KMS-11 (cell line): Measurements from ENCODE around the gene PKDCC.

Experiments
- H2AFZ ChIP-seq: fragments of 200-600 bp; sonication (generic); 2 replicates; pipeline ENCODE4 v1.6.1; 2016; ENCODE audit warnings: antibody characterized with exemption, mixed run types, low read depth
- H3K27ac ChIP-seq: fragments of 200-600 bp; sonication (generic); 2 replicates; pipeline ENCODE4 v1.6.1; 2016; ENCODE audit warnings: mild to moderate bottlenecking, mixed run types
- H3K27me3 ChIP-seq: fragments of 200-600 bp; sonication (generic); 2 replicates; pipeline ENCODE4 v1.6.1; 2017; ENCODE audit warnings: mild to moderate bottlenecking, low read depth, mixed run types, moderate library complexity; ENCODE audit not compliant: insufficient read depth
- H3K36me3 ChIP-seq: fragments of 200-600 bp; sonication (generic); 2 replicates; pipeline ENCODE4 v1.6.1; 2017; ENCODE audit warnings: mild to moderate bottlenecking, mixed run types; ENCODE audit not compliant: insufficient read depth
- H3K4me1 ChIP-seq: fragments of 200-600 bp; sonication (generic); 2 replicates; pipeline ENCODE4 v1.6.1; 2016; ENCODE audit warnings: mild to moderate bottlenecking, low read depth, mixed run types; ENCODE audit not compliant: poor library complexity, severe bottlenecking
- H3K4me2 ChIP-seq: fragments of 200-600 bp; sonication (generic); 2 replicates; pipeline ENCODE4 v1.7.0; 2016; ENCODE audit warnings: mild to moderate bottlenecking, mixed run types
- H3K4me3 ChIP-seq: fragments of 200-600 bp; sonication (generic); IDR thresholded peaks from 2 replicates; pipeline ENCODE4 v1.6.1; 2017; ENCODE audit warnings: low read depth, low read length, mixed read lengths; ENCODE audit not compliant: insufficient read depth
- H3K79me2 ChIP-seq: fragments of 200-600 bp; sonication (generic); 2 replicates; pipeline ENCODE4 v1.6.1; 2016; ENCODE audit warnings: low read depth, mixed run types; ENCODE audit not compliant: insufficient read depth
- H3K9ac ChIP-seq: fragments of 200-600 bp; sonication (generic); 2 replicates; pipeline ENCODE4 v1.6.1; 2016; ENCODE audit warnings: mild to moderate bottlenecking, mixed run types
- H4K20me1 ChIP-seq: fragments of 200-600 bp; sonication (generic); 2 replicates; pipeline ENCODE4 v1.6.1; 2016; ENCODE audit warnings: mild to moderate bottlenecking, mixed run types; ENCODE audit not compliant: insufficient read depth
- TF ChIP-seq, protein P1 (sequence below): fragments of 200-600 bp; sonication (generic); conservative IDR thresholded peaks from 2 replicates; pipeline ENCODE4 v1.6.1; 2017; ENCODE audit warnings: low read depth, mild to moderate bottlenecking, antibody characterized with exemption, low read length, moderate library complexity, mixed read lengths

Gene PKDCC

DNA sequence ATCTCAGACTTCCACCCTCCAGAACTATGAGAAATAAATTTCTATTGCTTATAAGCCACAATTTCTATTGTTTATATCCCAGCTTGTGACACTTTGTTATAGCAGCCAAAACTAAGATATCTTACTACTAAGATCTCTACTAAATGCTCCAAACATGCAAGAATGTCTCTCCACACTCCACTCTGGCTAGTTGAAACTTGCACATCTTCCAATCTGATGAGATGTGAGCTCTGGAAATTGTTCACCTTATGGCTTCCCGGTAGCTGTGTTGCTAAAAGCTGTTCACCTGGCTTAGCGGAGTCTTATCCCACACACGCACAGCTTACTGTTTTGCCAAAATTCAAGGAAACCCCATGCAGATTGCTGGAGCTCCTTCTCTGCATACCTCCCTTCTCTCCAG lies 43.9 kb downstream of the PKDCC start:
- no peak overlapping the region for H3K9ac ChIP-seq
- H3K36me3 ChIP-seq, result no peaks in the 10 kb centered on the region
- H3K4me2 ChIP-seq, result no peak overlapping the region
- no peak overlapping the region for H3K4me3 ChIP-seq
- no peak overlapping the region for H3K27ac ChIP-seq
- peaks cover 34% of the 10 kb centered on the region for H3K4me1 ChIP-seq
- TF ChIP-seq, protein P1, sequence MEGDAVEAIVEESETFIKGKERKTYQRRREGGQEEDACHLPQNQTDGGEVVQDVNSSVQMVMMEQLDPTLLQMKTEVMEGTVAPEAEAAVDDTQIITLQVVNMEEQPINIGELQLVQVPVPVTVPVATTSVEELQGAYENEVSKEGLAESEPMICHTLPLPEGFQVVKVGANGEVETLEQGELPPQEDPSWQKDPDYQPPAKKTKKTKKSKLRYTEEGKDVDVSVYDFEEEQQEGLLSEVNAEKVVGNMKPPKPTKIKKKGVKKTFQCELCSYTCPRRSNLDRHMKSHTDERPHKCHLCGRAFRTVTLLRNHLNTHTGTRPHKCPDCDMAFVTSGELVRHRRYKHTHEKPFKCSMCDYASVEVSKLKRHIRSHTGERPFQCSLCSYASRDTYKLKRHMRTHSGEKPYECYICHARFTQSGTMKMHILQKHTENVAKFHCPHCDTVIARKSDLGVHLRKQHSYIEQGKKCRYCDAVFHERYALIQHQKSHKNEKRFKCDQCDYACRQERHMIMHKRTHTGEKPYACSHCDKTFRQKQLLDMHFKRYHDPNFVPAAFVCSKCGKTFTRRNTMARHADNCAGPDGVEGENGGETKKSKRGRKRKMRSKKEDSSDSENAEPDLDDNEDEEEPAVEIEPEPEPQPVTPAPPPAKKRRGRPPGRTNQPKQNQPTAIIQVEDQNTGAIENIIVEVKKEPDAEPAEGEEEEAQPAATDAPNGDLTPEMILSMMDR, result no peak
- no peaks in the 10 kb centered on the region for H4K20me1 ChIP-seq
- no peak overlapping the region for H2AFZ ChIP-seq
- H3K79me2 ChIP-seq, result no peaks in the 10 kb centered on the region
- no peaks in the 10 kb centered on the region; the same call in 1 of the 2 replicates for H3K27me3 ChIP-seq

DNA sequence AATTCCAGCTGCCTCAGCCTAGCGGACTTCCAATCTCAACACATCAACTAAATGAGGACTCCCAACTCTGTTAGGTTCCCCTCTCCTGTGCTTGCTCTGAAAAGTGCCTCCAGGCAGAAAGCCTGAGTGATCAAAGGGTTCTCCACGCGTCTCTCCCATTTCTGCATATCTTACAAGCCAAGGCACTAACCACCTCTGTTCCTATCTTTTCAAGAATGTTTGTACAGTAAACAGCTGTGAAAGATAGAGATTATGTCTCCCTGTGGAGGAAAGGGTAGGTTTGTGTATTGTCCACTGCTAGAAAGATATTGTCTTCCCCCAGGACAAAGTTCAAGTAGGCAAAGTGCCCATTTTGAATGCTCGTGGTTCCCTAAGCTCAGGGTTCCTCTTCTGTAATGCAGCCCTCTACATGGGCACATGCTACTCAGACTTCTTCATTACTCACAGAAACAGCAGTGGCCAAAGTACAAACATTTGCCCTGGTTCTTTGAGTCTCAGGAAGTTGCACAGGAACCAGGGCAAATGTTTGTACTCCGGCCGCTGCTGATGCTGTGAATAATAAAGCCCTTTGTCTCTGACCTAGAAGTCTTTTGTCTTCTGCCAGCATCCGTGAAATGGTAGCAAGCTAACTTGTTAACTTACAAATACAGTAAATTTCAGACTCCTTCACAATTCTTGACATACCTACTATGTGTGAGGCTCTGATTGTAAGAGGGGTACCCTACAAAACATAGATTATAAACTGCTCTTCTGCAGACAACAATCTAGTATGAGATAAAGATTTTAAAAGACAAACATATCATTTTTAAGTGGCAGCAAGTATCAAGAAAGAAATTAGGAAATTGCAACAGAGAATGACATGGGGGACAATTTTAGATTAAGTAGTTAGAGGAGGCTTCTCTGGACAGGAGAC lies 44.5 kb downstream of the PKDCC start:
- H3K4me1 ChIP-seq, result peaks cover 37% of the 10 kb centered on the region
- no peak overlapping the region for H2AFZ ChIP-seq
- no peak overlapping the region for H3K9ac ChIP-seq
- no peaks in the 10 kb centered on the region for H4K20me1 ChIP-seq
- no peaks in the 10 kb centered on the region for H3K79me2 ChIP-seq
- H3K27me3 ChIP-seq, result no peaks in the 10 kb centered on the region; the same call in 1 of the 2 replicates
- no peak overlapping the region for H3K27ac ChIP-seq
- H3K36me3 ChIP-seq, result no peaks in the 10 kb centered on the region
- H3K4me3 ChIP-seq, result no peak overlapping the region
- no peak overlapping the region for H3K4me2 ChIP-seq
- TF ChIP-seq, protein P1, result no peak

DNA sequence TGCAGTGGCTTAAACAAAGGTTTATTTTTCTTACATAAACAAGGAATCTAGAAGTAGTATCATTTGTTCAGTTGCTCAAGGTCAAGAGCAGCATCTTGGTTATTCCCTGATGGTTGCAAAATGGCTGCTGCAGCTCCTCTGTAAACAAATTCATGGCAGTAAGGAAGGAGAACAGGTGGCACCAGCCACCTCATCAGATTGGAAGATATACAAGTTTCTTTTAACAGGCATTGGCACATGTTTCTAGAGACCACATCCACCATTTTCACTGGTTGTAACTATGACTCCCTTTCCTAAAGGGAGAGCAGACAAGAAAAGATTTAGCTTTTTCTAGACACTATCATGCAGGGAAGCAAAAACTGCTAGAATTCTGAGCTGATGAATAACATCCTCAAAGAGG lies 46.3 kb downstream of the PKDCC start:
- H3K79me2 ChIP-seq, result no peaks in the 10 kb centered on the region
- no peak overlapping the region for H3K4me2 ChIP-seq
- H3K36me3 ChIP-seq, result no peaks in the 10 kb centered on the region
- H3K4me1 ChIP-seq, result peaks cover 53% of the 10 kb centered on the region
- no peak overlapping the region for H3K27ac ChIP-seq
- H3K27me3 ChIP-seq, result no peaks in the 10 kb centered on the region; the same call in 1 of the 2 replicates
- no peaks in the 10 kb centered on the region for H4K20me1 ChIP-seq
- TF ChIP-seq, protein P1, result no peak
- no peak overlapping the region for H3K4me3 ChIP-seq
- no peak overlapping the region for H3K9ac ChIP-seq
- H2AFZ ChIP-seq, result no peak overlapping the region

GRCh38 chr2:42095923-42096408 lies 48.1 kb downstream of the PKDCC start:
- Histone ChIP-seq H3K9ac (no peak overlapping the region), H3K79me2 (no peaks in the 10 kb centered on the region), H4K20me1 (no peaks in the 10 kb centered on the region), H3K4me2 (no peak overlapping the region), H3K36me3 (no peaks in the 10 kb centered on the region), H3K4me3 (no peak overlapping the region), H2AFZ (no peak overlapping the region), H3K27me3 (no peaks in the 10 kb centered on the region; the same call in 1 of the 2 replicates), H3K4me1 (peaks cover 64% of the 10 kb centered on the region), H3K27ac (no peak overlapping the region)
- TF ChIP-seq, protein P1, result peak; percentile 96
